NCI-H82 treated with DMSO at 0.1 percent for 48 hours (cell line): Measurements from ENCODE around the gene PCGF2.

Experiments used
- DNase-seq: peaks from one replicate; lab custom pipeline; 2025; ENCODE audit not compliant: unreplicated experiment; lab: John Stamatoyannopoulos, UW

Gene PCGF2

GRCh38 chr17:38704606-38705522, 43.3 kb downstream of the PCGF2 start, which contains the start of gene MLLT6:
TSS of gene MLLT6 (plus strand) at chr17:38705273. CDS start at chr17:38705633, 360 bp downstream.
- peak; percentile 31 for DNase-seq

- peak; percentile 92 for DNase-seq
Measured at GRCh38 chr17:38703742-38704605, 44.2 kb downstream of the PCGF2 start.

GRCh38 chr17:38702916-38703741, 45.0 kb downstream of the PCGF2 start:
- DNase-seq: no peak

GRCh38 chr17:38702166-38702915, 45.8 kb downstream of the PCGF2 start:
- DNase-seq: peak; percentile 35

- DNase-seq: no peak
Measured at GRCh38 chr17:38701504-38702165, 46.5 kb downstream of the PCGF2 start.

GRCh38 chr17:38698760-38699159, 49.4 kb downstream of the PCGF2 start:
- DNase-seq: no peak

- no peak for DNase-seq
Measured at GRCh38 chr17:38697061-38697820, 50.9 kb downstream of the PCGF2 start.

- DNase-seq: no peak
Measured at GRCh38 chr17:38693700-38694329, 54.3 kb downstream of the PCGF2 start.

- DNase-seq: no peak
Measured at GRCh38 chr17:38691154-38691553, 57.0 kb downstream of the PCGF2 start.

- no peak for DNase-seq
Measured at GRCh38 chr17:38690386-38690785, 57.8 kb downstream of the PCGF2 start.

- DNase-seq: no peak
Measured at GRCh38 chr17:38687286-38687685, 60.9 kb downstream of the PCGF2 start.

- DNase-seq: no peak
Measured at GRCh38 chr17:38685491-38685890, 62.6 kb downstream of the PCGF2 start.
